ENCODE results near the gene CASP2.

Gene CASP2

GRCh38 chr7:143287935-143288826 is at the start of gene CASP2:
Gene CASP2, plus strand, starts transcription at chr7:143288351. Its CDS starts 105 bp downstream, at chr7:143288456.
- CTCF ChIA-PET, result interaction anchor here (0.6 to 3.1 kb wide), 14 partner anchors 10 to 92 kb away, joined by 3 to 21 read pairs (median 4); partner anchors contain the start of gene GSTK1
- peak; percentile 100 for DNase-seq (ENCODE audit: extremely low spot score)
- peak; percentile 28 for TF ChIP-seq CTCF (IDR thresholded peaks at IDR 0.05; ENCODE audit: control extremely low read depth, extremely low read depth, low read depth, missing control alignments)
- POLR2A ChIA-PET, result interaction anchor here (0.6 to 1.0 kb wide), 5 partner anchors 9 to 100 kb away, joined by 3 to 8 read pairs (median 3); partner anchors contain the start of gene GSTK1

- POLR2A ChIA-PET, result no interaction called here
- CTCF ChIA-PET, result interaction anchor here (0.7 to 6.5 kb wide), 66 partner anchors 8 to 888 kb away, joined by 3 to 103 read pairs (median 5); partner anchors contain the start of genes CASP2, CLCN1, EPHA1 and GSTK1
- no peak for DNase-seq (ENCODE audit: extremely low spot score)
- no peak for TF ChIP-seq CTCF (IDR thresholded peaks at IDR 0.05; ENCODE audit: control extremely low read depth, extremely low read depth, low read depth, missing control alignments)
Observed at GRCh38 chr7:143239813-143240212, 48.3 kb upstream of the CASP2 start.

DNA sequence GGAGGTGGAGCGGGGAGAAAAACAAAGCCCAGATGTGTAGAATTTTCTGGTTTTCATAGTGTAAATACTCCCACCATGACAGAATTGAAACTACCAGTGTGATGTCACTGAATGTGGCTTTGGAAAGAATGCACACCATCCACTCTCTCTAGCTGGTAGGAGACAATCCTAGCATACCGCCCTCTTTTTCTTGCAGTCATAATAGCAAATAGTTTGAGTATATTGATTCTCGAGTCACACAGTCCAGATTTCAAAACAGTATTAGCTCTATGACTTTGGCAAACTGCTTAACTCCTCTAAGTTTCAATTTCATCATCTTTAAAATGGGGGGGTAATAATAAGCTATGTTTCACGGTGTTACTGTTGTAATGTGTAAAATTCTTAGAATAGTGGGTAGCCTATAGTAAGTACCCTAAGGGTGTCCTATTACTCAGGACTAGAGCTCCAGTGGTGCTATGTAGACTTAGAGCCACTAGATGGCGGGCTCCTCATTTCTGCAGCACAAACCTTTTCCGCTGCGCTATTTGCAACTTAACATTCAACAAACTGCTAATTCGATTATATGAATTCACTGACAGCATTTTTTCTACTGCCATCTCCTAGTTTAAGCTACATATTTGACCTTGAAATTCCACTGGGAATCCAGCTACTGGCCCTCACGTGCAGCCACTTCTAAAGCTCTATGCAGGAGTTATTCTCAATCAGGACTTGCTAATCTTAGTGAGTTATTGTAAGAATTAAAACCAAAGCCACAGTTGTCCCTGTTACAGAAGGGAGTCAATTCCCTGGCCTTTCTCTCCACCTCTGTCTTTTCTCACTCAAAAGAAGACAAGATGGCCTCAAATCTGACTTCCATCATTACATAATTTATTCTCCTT is 47.6 kb upstream of the CASP2 start:
- CTCF ChIA-PET, result interaction anchor here (0.6 to 6.5 kb wide), 82 partner anchors 9 to 888 kb away, joined by 3 to 103 read pairs (median 4); partner anchors contain the start of genes CASP2, CLCN1, EPHA1 and GSTK1
- peak; percentile 54 for DNase-seq (ENCODE audit: extremely low spot score)
- peak; percentile 77 for TF ChIP-seq CTCF (IDR thresholded peaks at IDR 0.05; ENCODE audit: control extremely low read depth, extremely low read depth, low read depth, missing control alignments)
- POLR2A ChIA-PET, result no interaction called here

- no peak for DNase-seq (ENCODE audit: extremely low spot score)
- no peak for TF ChIP-seq CTCF (IDR thresholded peaks at IDR 0.05; ENCODE audit: control extremely low read depth, extremely low read depth, low read depth, missing control alignments)
- ChIA-PET POLR2A (no interaction called here), CTCF (interaction anchor here (0.7 to 6.5 kb wide), 8 partner anchors 8 to 174 kb away, joined by 3 to 103 read pairs (median 12); partner anchors contain the start of genes CASP2 and GSTK1)
Observed at GRCh38 chr7:143242306-143242705, 45.8 kb upstream of the CASP2 start.

GRCh38 chr7:143243111-143243510 is 45.0 kb upstream of the CASP2 start:
- TF ChIP-seq CTCF (IDR thresholded peaks at IDR 0.05; ENCODE audit: control extremely low read depth, extremely low read depth, low read depth, missing control alignments), result no peak
- ChIA-PET CTCF (interaction anchor here (0.7 to 6.5 kb wide), 7 partner anchors 9 to 173 kb away, joined by 3 to 103 read pairs (median 4); partner anchors contain the start of genes CASP2 and GSTK1), POLR2A (interaction anchor here (0.7 kb wide), 1 partner anchor 168 kb away, joined by 4 read pairs; no protein-coding TSS in a partner anchor)
- DNase-seq (ENCODE audit: extremely low spot score), result no peak

Measured in GM10248 (cell line).